Transverse colon (tissue), 4 donors: ENCODE data around the gene ZNF804A. TPM values are rescaled to one million over a fixed set of nuclear protein-coding genes. Genes with fewer than 3 reads are reported as not detected.

Experiments used
- DNase-seq: peaks from one replicate; pipeline ENCODE4 v3.0.0-alpha.2; 2019
- H3K27ac ChIP-seq, 4 donors: fragments of 200-600 bp; sonication (generic); 2 replicates each; pipeline ENCODE4 v1.5.1; 2016 to 2018; ENCODE audit warnings: inconsistent platforms in 4 of 4
- H3K27me3 ChIP-seq: fragments of 200-600 bp; sonication (generic); 2 replicates; pipeline ENCODE4 v1.5.1; 2017; ENCODE audit warnings: inconsistent platforms
- H3K36me3 ChIP-seq, 4 donors: fragments of 200-600 bp; sonication (generic); 2 replicates each; pipeline ENCODE4 v1.5.1; 2017 to 2019; ENCODE audit warnings: inconsistent platforms in 4 of 4
- H3K4me1 ChIP-seq, 4 donors: fragments of 200-600 bp; sonication (generic); 2 replicates each; pipeline ENCODE4 v1.5.1; 2017 to 2020; ENCODE audit warnings: inconsistent platforms in 4 of 4
- H3K4me3 ChIP-seq, 4 donors: fragments of 200-600 bp; sonication (generic); 1 replicate in 1 of 4; 2 replicates in 3 of 4; pipeline versions ENCODE4 v1.5.1 to v1.6.1; 2017 to 2019; ENCODE audit warnings: inconsistent platforms in 4 of 4
- H3K9me3 ChIP-seq, 2 donors: fragments of 200-600 bp; sonication (generic); 2 replicates each; pipeline ENCODE4 v1.5.1; 2017 to 2019; ENCODE audit warnings: inconsistent platforms in 2 of 2
- CTCF ChIP-seq, 5 experiments: fragments of 200-600 bp in 3 of 5; fragments of 450-650 bp in 2 of 5; sonication (generic) in 3 of 5; IDR thresholded peaks; 1 replicate in 2 of 5; 2 replicates in 3 of 5; pipeline ENCODE4 v1.5.1; 2016 to 2017; ENCODE audit warnings: antibody characterized with exemption in 5 of 5, inconsistent platforms in 3 of 5, mild to moderate bottlenecking in 2 of 5, moderate library complexity in 1 of 5
- EP300 ChIP-seq: sonication (generic); formaldehyde crosslinking; IDR thresholded peaks from one replicate; pipeline ENCODE4 v1.6.1; 2017; ENCODE audit warnings: antibody characterized with exemption, low read depth
- POLR2A ChIP-seq: fragments of 450-650 bp; IDR thresholded peaks from one replicate; pipeline ENCODE4 v1.6.1; 2016; ENCODE audit warnings: antibody characterized with exemption, mild to moderate bottlenecking, moderate library complexity
- POLR2AphosphoS5 ChIP-seq, 3 donors: sonication (generic); formaldehyde crosslinking; IDR thresholded peaks; one replicate each; pipeline ENCODE4 v1.6.1; 2016; ENCODE audit warnings: antibody characterized with exemption in 3 of 3
- WGBS, 2 donors: methylation state at CpG; one replicate each; pipeline ENCODE4 v1.1.5; 2018; ENCODE audit warnings: low coverage in 1 of 2; 5-methylcytosine and 5-hydroxymethylcytosine counted together
- in situ Hi-C, 4 donors: fragments of 200-750 bp; cut with MboI; loops; one replicate each; pipeline versions ENCODE4 v1.15.0 to v1.15.1; 2017; ENCODE audit warnings: low sequenced_read_pairs in 3 of 4, low pct_ligation_motif_present in 1 of 4, low pct_unique_long_range_greater_than_20kb in 1 of 4
- intact Hi-C: fragments of 100-400 bp; cut with DNase I; formaldehyde crosslinking; loops from one replicate; pipeline ENCODE4 v1.15.1; 2023; ENCODE audit warnings: low total_unique reads
- total RNA-seq, 4 donors: library from RNA; depleted of rRNA; stranded (reverse); fragments of >200 nt; gene quantifications; one replicate each; pipeline ENCODE4 v1.1.0, GENCODE V29; 2016

ZNF804A gene
- total RNA-seq, 4 donors from 2014 or later = 0.16 to 1.5 (median 0.70) TPM

- 50 to 60% methylated on average over 3 of the region's 3 CpGs for WGBS, 2 donors
- TF ChIP-seq POLR2A (no peak), EP300 (no peak), CTCF (IDR thresholded peaks at IDR 0.05) (no peak), POLR2AphosphoS5 (IDR thresholded peaks at IDR 0.05) (no peak)
Observed at GRCh38 chr2:184729581-184729980, 131.3 kb downstream of the ZNF804A start.

GRCh38 chr2:184730288-184730687 lies 132.0 kb downstream of the ZNF804A start:
- no peak for DNase-seq
- no peaks in the 10 kb centered on the region for H3K27me3 ChIP-seq
- no peaks in the 10 kb centered on the region for H3K36me3 ChIP-seq
- intact Hi-C loops = no loop called here
- H3K4me1 ChIP-seq = no peaks in the 10 kb centered on the region
- in situ Hi-C loops = no loop called here
- no peak overlapping the region for H3K4me3 ChIP-seq
- H3K9me3 ChIP-seq = no peaks in the 10 kb centered on the region
- WGBS, 2 donors = 77 to 86% methylated on average over 1 of the region's 1 CpG
- no peak for TF ChIP-seq EP300
- no peak for TF ChIP-seq CTCF (IDR thresholded peaks at IDR 0.05)
- no peak for TF ChIP-seq POLR2A
- no peak for TF ChIP-seq POLR2AphosphoS5 (IDR thresholded peaks at IDR 0.05)
- H3K27ac ChIP-seq = no peak overlapping the region

More at GRCh38 chr2:184729581-184729980, 131.3 kb downstream of the ZNF804A start:
- Histone ChIP-seq H3K9me3 (no peaks in the 10 kb centered on the region), H3K4me3 (no peak overlapping the region), H3K4me1 (no peaks in the 10 kb centered on the region), H3K27ac (no peak overlapping the region), H3K36me3 (no peaks in the 10 kb centered on the region), H3K27me3 (no peaks in the 10 kb centered on the region)
- intact Hi-C loops = no loop called here
- in situ Hi-C loops = no loop called here
- DNase-seq = no peak

- Histone ChIP-seq H3K27me3 (no peaks in the 10 kb centered on the region), H3K27ac (no peak overlapping the region), H3K4me1 (no peaks in the 10 kb centered on the region), H3K9me3 (no peaks in the 10 kb centered on the region), H3K4me3 (no peak overlapping the region), H3K36me3 (no peaks in the 10 kb centered on the region)
- DNase-seq = no peak
- intact Hi-C loops = no loop called here
- in situ Hi-C loops = no loop called here
- no peak for TF ChIP-seq POLR2A
- TF ChIP-seq CTCF (IDR thresholded peaks at IDR 0.05) = no peak
- no peak for TF ChIP-seq POLR2AphosphoS5 (IDR thresholded peaks at IDR 0.05)
- TF ChIP-seq EP300 = no peak
Observed at GRCh38 chr2:184734338-184734737, 136.0 kb downstream of the ZNF804A start.

GRCh38 chr2:184735611-184736010 lies 137.3 kb downstream of the ZNF804A start:
- no peak for DNase-seq
- intact Hi-C loops = loop anchor here (2.0 kb wide), 1 partner anchor 39 kb away; no protein-coding TSS in a partner anchor
- Histone ChIP-seq H3K9me3 (no peaks in the 10 kb centered on the region), H3K36me3 (no peaks in the 10 kb centered on the region), H3K4me1 (no peaks in the 10 kb centered on the region), H3K27ac (no peak overlapping the region), H3K27me3 (no peaks in the 10 kb centered on the region), H3K4me3 (no peak overlapping the region)
- 83 to 89% methylated on average over 1 of the region's 1 CpG for WGBS, 2 donors
- in situ Hi-C loops = no loop called here
- TF ChIP-seq POLR2AphosphoS5 (IDR thresholded peaks at IDR 0.05) (no peak), EP300 (no peak), CTCF (IDR thresholded peaks at IDR 0.05) (no peak), POLR2A (no peak)
